Measurements from ENCODE around the gene SLC44A2.

- no peak for TF ChIP-seq POLR2A (IDR thresholded peaks at IDR 0.05)
- TF ChIP-seq CTCF (IDR thresholded peaks at IDR 0.05), result no peak
- TF ChIP-seq POLR2AphosphoS5 (IDR thresholded peaks at IDR 0.05), result no peak
These were observed 62.4 kb downstream of the SLC44A2 start for GRCh38 chr19:10687518-10688288.

Data from gastroesophageal sphincter (tissue), 3 donors.